Esophagus squamous epithelium (tissue), 4 donors: ENCODE data around the gene CFAP57.

Source experiments
- POLR2A ChIP-seq, 4 donors: fragments of 450-650 bp; IDR thresholded peaks; one replicate each; pipeline ENCODE4 v1.6.1; 2017; ENCODE audit warnings: antibody characterized with exemption in 4 of 4, mild to moderate bottlenecking in 4 of 4, moderate library complexity in 3 of 4
- TF ChIP-seq, protein P1 (sequence below), 6 experiments: fragments of 450-650 bp in 4 of 6; fragments of 200-600 bp in 2 of 6; sonication (generic) in 2 of 6; IDR thresholded peaks; one replicate each; pipeline ENCODE4 v1.5.1; 2016 to 2019; ENCODE audit warnings: antibody characterized with exemption in 6 of 6, mild to moderate bottlenecking in 4 of 6, moderate library complexity in 4 of 6

GRCh38 chr1:43273708-43274107, 101.6 kb downstream of the CFAP57 start:
- TF ChIP-seq, protein P1, sequence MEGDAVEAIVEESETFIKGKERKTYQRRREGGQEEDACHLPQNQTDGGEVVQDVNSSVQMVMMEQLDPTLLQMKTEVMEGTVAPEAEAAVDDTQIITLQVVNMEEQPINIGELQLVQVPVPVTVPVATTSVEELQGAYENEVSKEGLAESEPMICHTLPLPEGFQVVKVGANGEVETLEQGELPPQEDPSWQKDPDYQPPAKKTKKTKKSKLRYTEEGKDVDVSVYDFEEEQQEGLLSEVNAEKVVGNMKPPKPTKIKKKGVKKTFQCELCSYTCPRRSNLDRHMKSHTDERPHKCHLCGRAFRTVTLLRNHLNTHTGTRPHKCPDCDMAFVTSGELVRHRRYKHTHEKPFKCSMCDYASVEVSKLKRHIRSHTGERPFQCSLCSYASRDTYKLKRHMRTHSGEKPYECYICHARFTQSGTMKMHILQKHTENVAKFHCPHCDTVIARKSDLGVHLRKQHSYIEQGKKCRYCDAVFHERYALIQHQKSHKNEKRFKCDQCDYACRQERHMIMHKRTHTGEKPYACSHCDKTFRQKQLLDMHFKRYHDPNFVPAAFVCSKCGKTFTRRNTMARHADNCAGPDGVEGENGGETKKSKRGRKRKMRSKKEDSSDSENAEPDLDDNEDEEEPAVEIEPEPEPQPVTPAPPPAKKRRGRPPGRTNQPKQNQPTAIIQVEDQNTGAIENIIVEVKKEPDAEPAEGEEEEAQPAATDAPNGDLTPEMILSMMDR (IDR thresholded peaks at IDR 0.05), result no peak
- TF ChIP-seq POLR2A (IDR thresholded peaks at IDR 0.05), result no peak
